ENCODE results near the gene DRC7.

DNA sequence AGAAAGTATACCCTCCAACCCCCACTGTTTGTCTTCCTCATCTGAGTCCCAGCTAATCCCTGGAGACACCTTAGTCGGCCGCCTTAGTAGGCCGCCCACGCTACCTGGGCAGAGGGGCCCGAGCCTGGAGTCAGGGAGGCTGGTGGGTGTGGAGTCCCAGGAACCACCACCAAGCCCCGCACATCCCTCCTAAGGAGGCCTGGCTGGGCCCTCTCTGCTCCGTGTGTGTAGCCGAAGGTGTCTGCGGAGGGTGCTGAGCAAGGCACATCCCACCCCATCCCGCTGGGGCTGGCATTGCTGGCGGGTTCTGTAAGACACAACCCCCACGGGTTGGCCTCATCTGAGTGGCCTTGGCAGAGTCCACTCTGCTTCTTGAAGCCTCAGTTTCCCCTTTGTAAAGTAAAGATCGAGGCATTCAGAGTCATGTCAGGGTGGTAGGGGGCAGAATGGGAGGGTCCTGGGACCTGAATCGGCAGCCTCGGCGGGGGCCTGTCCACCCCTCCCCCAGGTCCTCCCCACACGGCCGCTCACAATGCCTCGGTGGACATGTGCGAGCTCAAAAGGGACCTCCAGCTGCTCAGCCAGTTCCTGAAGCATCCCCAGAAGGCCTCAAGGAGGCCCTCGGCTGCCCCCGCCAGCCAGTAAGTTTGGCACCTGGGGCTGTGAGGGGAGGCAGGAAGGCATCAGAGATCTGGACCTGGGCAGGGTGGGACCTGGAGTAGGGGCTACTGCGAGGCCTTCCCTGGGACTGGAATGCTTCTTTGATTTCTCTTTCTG, 41.7 kb upstream of the DRC7 start:
- TF ChIP-seq, protein P1, sequence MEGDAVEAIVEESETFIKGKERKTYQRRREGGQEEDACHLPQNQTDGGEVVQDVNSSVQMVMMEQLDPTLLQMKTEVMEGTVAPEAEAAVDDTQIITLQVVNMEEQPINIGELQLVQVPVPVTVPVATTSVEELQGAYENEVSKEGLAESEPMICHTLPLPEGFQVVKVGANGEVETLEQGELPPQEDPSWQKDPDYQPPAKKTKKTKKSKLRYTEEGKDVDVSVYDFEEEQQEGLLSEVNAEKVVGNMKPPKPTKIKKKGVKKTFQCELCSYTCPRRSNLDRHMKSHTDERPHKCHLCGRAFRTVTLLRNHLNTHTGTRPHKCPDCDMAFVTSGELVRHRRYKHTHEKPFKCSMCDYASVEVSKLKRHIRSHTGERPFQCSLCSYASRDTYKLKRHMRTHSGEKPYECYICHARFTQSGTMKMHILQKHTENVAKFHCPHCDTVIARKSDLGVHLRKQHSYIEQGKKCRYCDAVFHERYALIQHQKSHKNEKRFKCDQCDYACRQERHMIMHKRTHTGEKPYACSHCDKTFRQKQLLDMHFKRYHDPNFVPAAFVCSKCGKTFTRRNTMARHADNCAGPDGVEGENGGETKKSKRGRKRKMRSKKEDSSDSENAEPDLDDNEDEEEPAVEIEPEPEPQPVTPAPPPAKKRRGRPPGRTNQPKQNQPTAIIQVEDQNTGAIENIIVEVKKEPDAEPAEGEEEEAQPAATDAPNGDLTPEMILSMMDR (IDR thresholded peaks at IDR 0.05 in 8 of 11, conservative IDR thresholded peaks at IDR 0.05 in 3 of 11): no peak
- TF ChIP-seq POLR2A (IDR thresholded peaks at IDR 0.05): no peak

Data from spleen (tissue), 7 donors.